Glutamatergic neuron (in vitro differentiated cells): ENCODE measurements around the gene ALDH1B1. TPM values are rescaled to one million over a fixed set of nuclear protein-coding genes. Genes with fewer than 3 reads are reported as not detected.

ENCODE experiments used
- DNase-seq: peaks from one replicate; pipeline ENCODE4 v3.0.0; 2022
- H3K27ac Mint-ChIP-seq: one replicate; pipeline ENCODE4 v1.8.0; 2020; ENCODE audit warnings: mild to moderate bottlenecking, mixed read lengths, inconsistent platforms; ENCODE audit not compliant: unreplicated experiment
- H3K27me3 Mint-ChIP-seq: one replicate; pipeline ENCODE4 v1.8.0; 2020; ENCODE audit warnings: mild to moderate bottlenecking, moderate library complexity, mixed read lengths, inconsistent platforms; ENCODE audit not compliant: unreplicated experiment
- H3K36me3 Mint-ChIP-seq: one replicate; pipeline ENCODE4 v1.8.0; 2020; ENCODE audit warnings: mild to moderate bottlenecking, mixed read lengths, inconsistent platforms; ENCODE audit not compliant: unreplicated experiment
- H3K4me1 Mint-ChIP-seq: one replicate; pipeline ENCODE4 v1.8.0; 2020; ENCODE audit warnings: mild to moderate bottlenecking, low read depth, mixed read lengths, inconsistent platforms; ENCODE audit not compliant: unreplicated experiment
- H3K4me3 Mint-ChIP-seq: one replicate; pipeline ENCODE4 v1.8.0; 2020; ENCODE audit warnings: mild to moderate bottlenecking, mixed read lengths, inconsistent platforms; ENCODE audit not compliant: unreplicated experiment
- H3K9me3 Mint-ChIP-seq: one replicate; pipeline ENCODE4 v1.8.0; 2020; ENCODE audit warnings: mild to moderate bottlenecking, moderate library complexity, mixed read lengths, inconsistent platforms; ENCODE audit not compliant: unreplicated experiment
- CTCF ChIP-seq: fragments of 200-600 bp; sonication (generic); IDR thresholded peaks from one replicate; pipeline ENCODE4 v1.5.0; 2021; ENCODE audit not compliant: partially characterized antibody, unreplicated experiment
- total RNA-seq: library from RNA; stranded (reverse); fragmentation: NEBNext Ultra II Directional; extraction: Animal tissue kit (Norgen Biotek cat#: 25700); gene quantifications from one replicate; pipeline ENCODE4 v1.2.1, GENCODE V29; 2021; ENCODE audit not compliant: unreplicated experiment

Gene ALDH1B1
- total RNA-seq, 1 donor from 2014 or later, result 15.3 TPM

GRCh38 chr9:38424918-38425317, 32.4 kb downstream of the ALDH1B1 start:
- Mint-ChIP-seq H3K4me3 (peak overlapping the region; percentile 94), H3K36me3 (peaks cover 8% of the 10 kb centered on the region), H3K4me1 (peaks cover 40% of the 10 kb centered on the region), H3K27me3 (peaks cover 28% of the 10 kb centered on the region), H3K27ac (peak overlapping the region; percentile 94), H3K9me3 (peaks cover 24% of the 10 kb centered on the region)
- no peak for TF ChIP-seq CTCF
- DNase-seq, result no peak

- Mint-ChIP-seq H3K4me3 (peak overlapping the region; percentile 51), H3K27me3 (peaks cover 14% of the 10 kb centered on the region), H3K36me3 (peaks cover 13% of the 10 kb centered on the region), H3K9me3 (peaks cover 8% of the 10 kb centered on the region), H3K27ac (no peak overlapping the region), H3K4me1 (peaks cover 31% of the 10 kb centered on the region)
- DNase-seq, result no peak
- TF ChIP-seq CTCF, result no peak
These were observed 35.6 kb downstream of the ALDH1B1 start for GRCh38 chr9:38428062-38428461.

GRCh38 chr9:38431116-38431515, 38.6 kb downstream of the ALDH1B1 start:
- no peak for TF ChIP-seq CTCF
- DNase-seq, result no peak
- H3K36me3 Mint-ChIP-seq, result peaks cover 18% of the 10 kb centered on the region
- H3K27ac Mint-ChIP-seq, result no peak overlapping the region
- H3K4me3 Mint-ChIP-seq, result no peak overlapping the region
- H3K9me3 Mint-ChIP-seq, result no peaks in the 10 kb centered on the region
- peaks cover 26% of the 10 kb centered on the region for H3K4me1 Mint-ChIP-seq
- H3K27me3 Mint-ChIP-seq, result peaks cover 5% of the 10 kb centered on the region

GRCh38 chr9:38432922-38433510, 40.5 kb downstream of the ALDH1B1 start:
- TF ChIP-seq CTCF, result peak; percentile 88
- H3K27ac Mint-ChIP-seq, result no peak overlapping the region
- DNase-seq, result no peak
- H3K36me3 Mint-ChIP-seq, result peaks cover 28% of the 10 kb centered on the region
- peaks cover 11% of the 10 kb centered on the region for H3K4me1 Mint-ChIP-seq
- no peak overlapping the region for H3K4me3 Mint-ChIP-seq
- no peaks in the 10 kb centered on the region for H3K27me3 Mint-ChIP-seq
- no peaks in the 10 kb centered on the region for H3K9me3 Mint-ChIP-seq

GRCh38 chr9:38434365-38434764, 41.9 kb downstream of the ALDH1B1 start:
- peaks cover 34% of the 10 kb centered on the region for H3K36me3 Mint-ChIP-seq
- H3K27ac Mint-ChIP-seq, result no peak overlapping the region
- no peak for TF ChIP-seq CTCF
- H3K4me1 Mint-ChIP-seq, result peaks cover 7% of the 10 kb centered on the region
- H3K4me3 Mint-ChIP-seq, result no peak overlapping the region
- DNase-seq, result no peak
- H3K27me3 Mint-ChIP-seq, result no peaks in the 10 kb centered on the region
- no peaks in the 10 kb centered on the region for H3K9me3 Mint-ChIP-seq
